Stimulated activated naive B cell treated with anti-CD40 and anti-IgM and Interleukin-4, amounts not matched to agents 10 μg/mL and 1 μg/mL and 100 μg/mL, for 72 hours (primary cell): ENCODE results near the gene GPC6.

Experiments used
- ATAC-seq, 2 donors: fragments of 150-1000 bp; cut with Tn5 transposase; replicated peaks; 2 replicates each; pipeline ENCODE4 v1.10.0; 2021; ENCODE audit warnings: moderate library complexity in 1 of 2
- DNase-seq: peaks from one replicate; pipeline ENCODE4 v3.0.0; 2021
- H3K27ac Mint-ChIP-seq: one replicate; pipeline ENCODE4 v1.8.0; 2022; ENCODE audit warnings: mild to moderate bottlenecking, mixed read lengths
- H3K27me3 Mint-ChIP-seq, 2 donors: one replicate each; pipeline ENCODE4 v1.8.0; 2022; ENCODE audit warnings: mixed read lengths in 2 of 2
- H3K36me3 Mint-ChIP-seq, 2 donors: one replicate each; pipeline ENCODE4 v1.8.0; 2022; ENCODE audit warnings: mixed read lengths in 2 of 2, mild to moderate bottlenecking in 1 of 2
- H3K4me1 Mint-ChIP-seq, 2 donors: one replicate each; pipeline ENCODE4 v1.8.0; 2022; ENCODE audit warnings: mixed read lengths in 2 of 2, mild to moderate bottlenecking in 1 of 2
- H3K4me3 Mint-ChIP-seq, 2 donors: one replicate each; pipeline ENCODE4 v1.8.0; 2022; ENCODE audit warnings: mild to moderate bottlenecking in 2 of 2, mixed read lengths in 2 of 2, moderate library complexity in 1 of 2
- H3K9me3 Mint-ChIP-seq, 2 donors: one replicate each; pipeline ENCODE4 v1.8.0; 2022; ENCODE audit warnings: mixed read lengths in 2 of 2, mild to moderate bottlenecking in 1 of 2

Gene GPC6

GRCh38 chr13:94444826-94445225, 1218.2 kb downstream of the GPC6 start:
- Mint-ChIP-seq H3K9me3 (no peaks in the 10 kb centered on the region), H3K27ac (no peak overlapping the region), H3K4me3 (no peak overlapping the region), H3K36me3 (no peaks in the 10 kb centered on the region), H3K27me3 (peaks cover 6 to 8% of the 10 kb centered on the region in 2 donors), H3K4me1 (no peaks in the 10 kb centered on the region)
- no peak for ATAC-seq
- no peak for DNase-seq

DNA sequence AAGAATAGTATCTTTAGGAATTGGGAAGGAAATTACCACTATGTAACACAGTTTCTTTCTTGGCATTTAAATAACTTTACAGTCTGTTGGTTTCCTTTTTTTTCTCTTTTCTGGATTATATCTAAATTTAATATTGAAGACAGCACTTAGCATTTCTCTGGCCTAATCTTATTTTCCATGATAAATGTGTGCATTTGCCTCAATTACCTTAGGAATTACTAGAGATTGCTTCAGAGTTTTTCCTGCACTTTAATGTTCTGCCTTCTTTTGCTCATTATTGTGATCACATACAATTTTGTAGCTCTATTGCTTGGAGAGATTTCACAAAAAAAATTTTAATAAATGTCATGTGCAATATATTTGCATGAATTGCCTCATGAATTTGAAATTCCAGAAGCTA, 1227.7 kb downstream of the GPC6 start:
- H3K4me1 Mint-ChIP-seq: no peaks in the 10 kb centered on the region

GRCh38 chr13:94454906-94455305, 1228.3 kb downstream of the GPC6 start:
- Mint-ChIP-seq H3K4me3 (no peak overlapping the region), H3K27ac (no peak overlapping the region), H3K36me3 (no peaks in the 10 kb centered on the region), H3K4me1 (no peaks in the 10 kb centered on the region), H3K27me3 (no peaks in the 10 kb centered on the region), H3K9me3 (no peaks in the 10 kb centered on the region)
- DNase-seq: no peak
- peak; percentile 33 to 54 for ATAC-seq

More for the DNA sequence above, 1227.7 kb downstream of the GPC6 start:
- Mint-ChIP-seq H3K27me3 (no peaks in the 10 kb centered on the region), H3K27ac (no peak overlapping the region), H3K4me3 (no peak overlapping the region), H3K36me3 (no peaks in the 10 kb centered on the region), H3K9me3 (no peaks in the 10 kb centered on the region)
- ATAC-seq: no peak
- no peak for DNase-seq

GRCh38 chr13:94455414-94455813, 1228.8 kb downstream of the GPC6 start:
- ATAC-seq (no peak), DNase-seq (no peak)
- Mint-ChIP-seq H3K4me1 (no peaks in the 10 kb centered on the region), H3K9me3 (no peaks in the 10 kb centered on the region), H3K36me3 (no peaks in the 10 kb centered on the region), H3K4me3 (no peak overlapping the region), H3K27me3 (no peaks in the 10 kb centered on the region), H3K27ac (no peak overlapping the region)
